NCI-H1436 (cell line): ENCODE results near the gene SENP2.
"Not testable (repeated sequence)": the region's sequence is repeated elsewhere in the genome, so short reads cannot be mapped to it uniquely, and the experiment has no call there.

Source experiments
- DNase-seq: peaks from one replicate; lab custom pipeline; 2025; lab: John Stamatoyannopoulos, UW

The SENP2 gene

DNA sequence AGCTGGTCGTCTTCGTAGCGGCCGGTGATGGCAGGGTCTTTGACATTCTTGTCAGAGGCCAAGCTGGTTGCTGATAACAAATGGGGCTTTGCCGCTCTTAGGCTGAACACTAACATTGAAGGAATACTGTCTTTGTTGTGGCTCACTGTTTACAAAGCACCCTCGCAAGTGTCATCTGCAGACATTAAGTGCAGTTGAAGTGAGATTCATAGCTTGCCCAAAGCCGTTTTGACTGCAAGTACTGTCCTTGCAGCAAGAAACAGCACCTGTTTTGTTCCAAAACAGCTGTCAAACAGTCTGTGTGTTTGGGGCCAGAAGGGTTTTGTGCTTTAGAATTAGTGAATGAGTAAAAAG lies 568 bp downstream of the SENP2 start:
- no peak for DNase-seq

DNA sequence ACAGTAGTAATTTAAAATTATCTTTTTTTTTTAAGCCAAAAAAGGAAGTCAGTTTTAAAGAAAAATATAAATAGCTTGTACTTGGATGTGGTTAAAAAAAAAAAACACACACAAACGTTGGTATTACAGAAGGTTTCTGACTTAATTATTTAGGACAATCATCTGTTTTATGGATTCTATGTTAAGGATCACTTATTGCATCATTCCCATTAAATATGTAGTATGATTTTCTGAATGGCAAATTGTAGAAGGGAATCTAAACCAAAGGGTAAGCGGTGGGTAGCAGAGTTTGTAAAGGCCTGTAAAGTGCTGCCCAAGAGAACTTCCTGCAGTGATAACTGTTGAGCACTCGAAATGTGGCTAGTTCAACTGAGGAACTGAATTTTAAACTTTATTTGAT lies 8.0 kb downstream of the SENP2 start:
- no peak for DNase-seq

DNA sequence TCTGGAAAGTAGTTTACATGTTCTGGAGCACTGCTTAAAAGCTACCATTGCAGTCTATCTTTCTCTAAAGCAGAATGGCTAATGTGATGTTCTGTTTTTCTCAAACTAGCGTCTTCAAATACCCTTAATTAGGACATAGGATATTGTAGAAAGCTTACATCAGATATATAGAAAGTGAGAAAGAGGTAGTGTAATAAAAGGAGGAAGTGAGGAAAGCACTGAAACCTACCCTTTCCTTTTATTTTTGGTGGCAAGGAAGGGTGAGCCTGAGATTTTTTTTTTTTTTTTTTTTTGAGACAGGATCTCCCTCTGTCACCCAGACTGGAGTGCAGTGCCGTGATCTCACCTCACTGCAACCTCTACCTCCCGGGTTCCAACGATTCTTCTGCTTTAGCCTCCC lies 9.4 kb downstream of the SENP2 start:
- no peak for DNase-seq

DNA sequence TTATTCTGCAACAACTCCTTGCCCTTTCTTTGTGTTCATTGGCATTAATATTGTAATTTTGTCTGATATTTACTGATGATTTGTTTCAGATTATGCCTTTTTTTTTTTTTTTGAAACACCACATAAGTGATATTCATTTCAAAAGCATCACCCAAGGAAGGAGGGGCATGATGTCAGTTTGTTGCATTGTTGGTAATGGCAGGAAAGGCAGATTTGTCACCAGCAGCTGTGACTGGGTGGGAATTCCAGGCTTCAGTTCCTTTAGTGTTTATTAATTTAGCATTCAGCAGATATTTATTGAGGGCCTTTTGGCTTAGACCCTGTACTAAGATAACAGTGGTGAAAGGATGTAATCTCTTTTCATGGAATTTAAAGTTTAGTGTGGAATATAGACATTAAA lies 19.5 kb downstream of the SENP2 start:
- no peak for DNase-seq

DNA sequence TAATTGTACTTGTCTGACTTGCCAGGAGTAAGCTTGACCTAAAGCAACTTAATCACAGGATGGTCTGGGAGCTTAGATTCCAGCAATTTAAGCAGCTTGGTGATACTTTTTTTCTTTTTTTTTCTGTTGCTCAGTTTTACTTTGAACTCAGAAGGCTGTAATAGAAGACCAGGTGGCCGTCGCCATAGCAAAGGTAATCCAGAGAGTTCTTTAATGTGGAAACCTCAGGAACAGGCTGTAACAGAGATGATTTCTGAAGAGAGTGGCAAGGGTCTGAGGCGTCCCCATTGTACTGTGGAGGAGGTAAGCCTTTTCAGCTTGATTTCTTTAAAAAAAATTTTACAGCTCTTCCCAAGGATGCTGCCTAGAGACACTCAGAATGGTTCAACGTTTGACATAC lies 20.1 kb downstream of the SENP2 start:
- DNase-seq: no peak

DNA sequence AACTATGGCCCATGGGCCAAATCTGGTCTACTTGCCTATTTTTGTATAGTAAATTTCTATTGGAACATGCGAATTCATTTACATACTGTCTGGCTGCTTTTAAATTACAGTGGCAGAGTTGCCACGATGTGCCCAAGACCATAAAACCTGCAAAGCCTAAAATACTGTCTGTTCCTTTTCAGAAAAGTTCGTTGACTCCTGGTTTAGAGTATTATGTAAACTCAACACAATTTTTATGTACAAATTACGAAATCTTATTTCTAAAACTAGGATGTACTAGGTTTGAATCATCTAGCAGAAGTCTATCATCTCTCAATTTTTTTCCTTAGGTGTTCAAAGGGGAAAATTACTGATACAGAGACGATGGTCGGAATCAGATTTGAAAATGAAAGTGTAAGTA lies 26.9 kb downstream of the SENP2 start:
- no peak for DNase-seq

DNA sequence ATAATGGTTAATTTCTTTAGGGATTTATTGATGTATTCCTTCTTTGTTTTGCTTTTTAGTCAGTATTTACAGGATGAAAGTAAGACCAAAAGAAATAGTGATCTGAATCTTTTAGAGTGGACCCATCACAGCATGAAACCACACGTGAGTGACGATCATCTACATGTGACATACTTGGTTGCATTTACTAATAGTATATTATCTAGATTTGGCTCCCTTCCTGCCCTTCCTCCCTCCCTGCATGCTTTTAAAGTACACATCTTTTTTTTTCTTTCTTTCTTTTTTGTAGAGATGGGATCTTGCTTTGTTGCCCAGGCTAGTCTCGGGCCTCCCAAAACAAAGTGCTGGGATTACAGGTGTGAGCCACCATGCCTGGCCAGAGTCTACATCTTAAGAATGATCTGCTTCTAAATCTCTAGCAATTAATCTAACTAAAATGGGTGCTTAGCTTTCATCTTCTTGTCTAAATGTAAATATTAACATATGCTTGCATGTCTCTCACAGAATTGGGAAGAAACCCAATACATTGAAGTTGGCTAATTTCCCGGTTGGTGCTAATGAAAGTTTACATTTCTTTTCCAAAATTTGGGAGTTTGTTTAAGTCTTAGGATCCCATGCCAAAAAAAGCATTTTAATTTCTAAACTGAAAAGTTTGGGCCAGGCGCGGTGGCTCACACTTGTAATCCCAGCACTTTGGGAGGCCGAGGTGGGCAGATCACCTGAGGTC lies 38.0 kb downstream of the SENP2 start:
- DNase-seq: no peak

DNA sequence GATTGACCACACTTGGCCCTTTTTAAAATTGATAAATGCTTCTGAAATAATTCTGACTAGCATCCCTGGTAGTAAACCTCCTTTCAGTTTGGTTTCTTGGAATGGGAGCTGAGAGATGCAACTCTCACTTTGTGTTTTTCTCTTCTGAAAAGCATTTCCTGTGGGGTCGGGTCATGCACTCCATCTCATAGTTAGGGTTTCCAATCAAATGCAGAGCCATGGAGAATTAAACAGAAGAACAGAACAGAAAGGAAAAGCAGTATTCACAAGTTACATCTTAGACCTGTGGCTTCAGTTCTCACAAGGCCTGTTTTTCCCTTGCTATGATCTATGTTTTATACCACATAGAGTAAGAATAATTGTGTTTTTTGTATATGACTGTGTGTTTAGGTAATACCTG lies 39.7 kb downstream of the SENP2 start:
- DNase-seq: no peak

DNA sequence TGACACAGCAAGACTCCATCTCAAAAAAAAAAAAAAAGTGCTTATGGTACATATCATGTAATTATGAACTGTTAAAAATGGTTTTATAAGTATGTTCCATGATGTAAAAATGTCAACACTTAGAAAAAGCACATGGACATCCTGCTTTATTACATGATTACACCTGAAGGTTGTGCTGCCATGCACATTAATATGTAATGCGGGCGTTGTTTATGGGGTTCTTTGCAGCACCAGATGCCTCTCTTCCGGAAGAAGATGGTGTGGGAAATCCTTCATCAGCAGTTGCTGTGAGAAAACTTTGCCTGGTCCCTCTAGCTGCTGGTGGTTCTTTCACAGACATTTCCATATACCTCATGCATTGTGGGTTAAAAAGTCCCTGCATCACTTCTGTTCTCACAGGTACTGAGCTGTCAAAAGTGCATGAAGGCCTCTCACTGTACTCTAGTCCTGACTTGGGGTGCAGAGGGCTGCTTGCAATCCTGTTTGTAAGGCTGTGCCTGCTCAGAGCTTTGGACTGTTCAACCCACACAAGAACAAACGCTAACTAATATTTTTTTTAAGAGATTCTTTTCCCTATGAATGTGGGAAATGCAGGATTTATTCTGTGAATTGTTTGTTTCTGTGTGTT lies 43.6 kb downstream of the SENP2 start:
- no peak for DNase-seq

DNA sequence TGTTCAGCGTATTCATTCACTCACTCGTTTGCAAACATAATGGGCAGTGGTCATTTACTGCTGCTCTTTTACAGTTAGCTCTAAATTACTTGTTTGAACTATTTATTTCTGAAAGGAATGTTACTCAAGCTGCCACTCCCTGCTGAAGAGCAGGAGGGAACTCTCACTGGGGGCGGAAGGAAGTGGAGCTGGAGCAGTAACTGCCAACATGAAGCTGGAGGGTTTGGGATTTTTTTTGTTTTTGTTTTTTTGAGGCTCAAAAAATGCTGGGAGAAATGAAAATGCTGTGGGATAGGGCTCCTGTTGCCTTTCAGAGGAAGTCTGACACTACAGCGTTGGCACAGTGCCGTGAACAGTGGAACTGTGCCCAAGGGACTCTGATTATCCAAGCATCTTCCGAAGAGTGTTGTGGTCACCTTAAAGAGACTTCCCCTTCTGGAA lies 44.1 kb downstream of the SENP2 start:
- DNase-seq: no peak

DNA sequence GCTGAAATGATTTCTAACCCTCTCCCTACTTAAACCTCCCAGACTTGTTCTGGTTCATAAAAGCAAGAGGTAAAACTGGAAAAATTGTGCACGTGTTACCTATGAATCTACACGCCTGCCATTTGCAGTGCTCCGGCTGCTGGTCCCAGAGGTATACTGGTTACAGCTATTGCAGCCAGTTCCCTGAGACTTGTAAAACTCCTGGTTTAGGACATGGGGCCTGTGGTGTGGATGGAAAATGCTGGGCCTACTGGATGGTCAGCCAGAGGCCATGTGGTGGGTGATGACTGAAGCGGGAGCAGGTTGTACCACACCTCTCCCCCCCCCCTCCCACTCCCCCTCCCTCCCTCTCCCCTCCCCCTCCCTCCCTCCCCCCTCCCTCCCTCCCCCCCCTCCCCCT lies 45.0 kb downstream of the SENP2 start:
- DNase-seq: no peak

DNA sequence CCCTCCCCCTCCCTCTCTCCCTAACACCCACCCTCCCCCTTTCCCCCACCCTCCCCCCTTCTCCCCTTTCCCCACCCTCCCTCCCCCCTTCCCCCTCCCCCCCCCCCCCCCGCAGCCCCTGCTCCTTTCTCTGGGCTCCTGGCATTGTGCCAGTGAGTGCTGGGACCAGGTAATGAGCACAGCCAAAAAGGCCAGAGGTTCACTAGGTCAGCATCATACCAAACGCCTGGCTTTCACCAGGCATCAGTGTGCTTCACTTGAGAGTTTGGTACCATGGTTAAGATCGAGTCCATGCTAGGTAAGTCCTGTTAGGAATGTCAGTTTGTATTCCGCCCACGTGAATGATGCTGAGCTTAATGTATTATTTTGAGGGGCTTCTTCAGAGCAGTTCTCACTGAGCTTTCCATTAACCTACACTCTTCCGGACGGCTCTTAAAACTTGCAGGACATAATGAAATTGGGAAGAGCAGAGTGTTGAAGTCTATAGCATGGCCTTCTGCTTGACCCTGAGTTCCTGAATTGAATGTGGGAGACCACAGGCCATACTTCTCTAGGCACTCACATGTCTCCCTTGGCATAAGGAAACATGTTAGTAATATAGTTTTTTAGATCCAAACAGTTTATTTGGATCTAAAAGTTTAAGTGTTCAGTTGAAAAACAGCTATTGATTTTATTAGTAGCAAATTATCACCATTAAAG lies 45.6 kb downstream of the SENP2 start:
- DNase-seq: no peak

DNA sequence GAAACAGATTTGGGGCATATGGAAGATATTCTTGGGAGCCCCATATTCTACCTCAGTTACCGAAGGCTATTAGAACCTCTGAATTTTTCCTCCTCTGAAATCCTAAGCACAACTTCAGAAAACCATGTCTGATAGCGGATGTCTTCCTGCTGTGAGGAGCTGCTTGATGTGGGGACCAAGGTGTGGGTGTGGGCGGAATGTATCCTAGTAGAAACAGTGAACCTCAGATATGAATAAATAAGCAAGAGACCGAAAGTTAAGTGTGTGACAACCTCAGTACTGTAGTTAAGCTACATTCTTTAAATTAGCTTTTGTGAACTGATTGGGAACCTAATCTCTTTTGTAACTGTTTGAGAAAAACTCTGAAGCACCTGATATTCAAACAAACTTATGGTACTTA lies 46.9 kb downstream of the SENP2 start:
- no peak for DNase-seq

DNA sequence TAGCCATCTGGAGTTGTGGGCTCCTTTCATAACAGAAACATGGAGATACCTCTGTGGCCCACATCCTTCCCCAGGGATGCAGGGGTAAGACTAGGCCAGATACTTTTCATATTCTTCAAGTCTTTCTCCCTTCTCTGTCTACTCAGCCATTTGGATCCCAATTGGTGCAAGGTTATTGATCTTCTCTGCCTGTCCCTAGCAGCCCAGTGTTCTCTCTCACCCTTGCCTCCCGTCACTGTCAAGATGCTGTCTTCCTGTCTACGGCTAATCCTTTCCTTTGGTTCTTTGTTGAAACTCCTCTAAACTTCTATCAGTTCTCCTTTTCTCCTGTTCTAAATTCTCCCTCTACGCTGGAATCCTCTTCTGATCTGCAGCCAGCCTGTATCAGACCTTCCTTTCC lies 51.3 kb downstream of the SENP2 start:
- DNase-seq: no peak

DNA sequence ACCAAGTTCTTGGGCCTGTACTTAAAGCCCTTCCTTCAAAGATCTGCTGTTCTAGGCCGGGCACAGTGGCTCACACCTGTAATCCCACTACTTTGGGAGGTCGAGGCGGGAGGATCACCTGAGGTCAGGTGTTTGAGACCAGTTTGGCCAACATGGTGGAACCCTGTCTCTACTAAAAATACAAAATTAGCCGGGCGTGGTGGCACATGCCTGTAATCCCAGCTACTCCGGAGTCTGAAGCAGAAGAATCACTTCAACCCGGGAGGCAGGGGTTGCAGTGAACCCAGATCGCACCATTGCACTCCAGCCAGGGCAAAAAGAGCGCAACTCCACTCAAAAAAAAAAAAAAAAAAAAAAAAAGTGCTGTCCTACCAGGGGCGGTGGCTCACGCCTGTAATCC lies 52.6 kb downstream of the SENP2 start:
- DNase-seq: not testable (repeated sequence)

DNA sequence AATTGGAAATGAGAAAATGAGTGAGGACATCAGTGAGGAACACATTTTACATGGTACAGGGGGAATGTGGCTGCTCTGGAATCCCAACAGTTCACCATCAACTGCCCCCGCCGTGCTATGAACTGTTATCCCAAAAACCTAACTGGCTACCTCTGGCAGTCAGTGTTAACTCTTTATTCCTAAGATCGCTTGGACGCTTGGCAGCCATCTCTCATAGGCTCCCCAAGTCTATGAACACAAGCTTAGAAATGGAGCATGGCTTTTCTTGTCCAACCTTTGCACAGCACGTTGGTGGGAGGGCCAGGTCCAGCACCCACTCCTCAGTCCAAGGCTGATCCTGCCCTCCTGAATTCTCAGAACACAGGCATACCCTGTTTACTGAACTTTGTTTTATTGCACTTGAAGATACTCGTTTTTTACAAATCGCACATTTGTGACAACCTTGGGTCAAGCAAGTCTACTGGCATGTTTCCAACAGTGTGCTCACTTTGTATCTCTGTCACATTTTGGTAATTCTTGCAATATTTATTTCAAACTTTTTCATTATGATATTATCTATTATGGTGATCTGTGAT lies 53.6 kb downstream of the SENP2 start:
- no peak for DNase-seq

DNA sequence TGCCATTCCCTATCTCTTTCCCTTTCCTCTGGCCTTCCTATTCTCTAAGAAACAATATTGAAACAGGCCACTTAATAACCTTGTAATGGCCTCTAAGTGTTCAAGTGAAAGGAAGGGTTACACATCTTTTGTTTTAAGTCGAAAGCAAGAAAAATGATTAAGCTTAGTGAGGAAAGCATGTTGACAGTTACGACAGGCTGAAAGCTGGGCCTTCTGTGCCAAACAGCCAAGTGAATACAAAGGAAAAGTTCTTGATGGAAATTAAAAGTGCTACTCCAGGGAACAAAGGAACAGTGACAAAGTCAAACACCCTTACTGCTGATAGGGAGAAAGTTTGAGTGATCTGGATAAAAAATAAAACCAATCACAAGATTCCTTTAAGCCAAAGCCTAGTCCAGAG lies 54.2 kb downstream of the SENP2 start:
- no peak for DNase-seq

DNA sequence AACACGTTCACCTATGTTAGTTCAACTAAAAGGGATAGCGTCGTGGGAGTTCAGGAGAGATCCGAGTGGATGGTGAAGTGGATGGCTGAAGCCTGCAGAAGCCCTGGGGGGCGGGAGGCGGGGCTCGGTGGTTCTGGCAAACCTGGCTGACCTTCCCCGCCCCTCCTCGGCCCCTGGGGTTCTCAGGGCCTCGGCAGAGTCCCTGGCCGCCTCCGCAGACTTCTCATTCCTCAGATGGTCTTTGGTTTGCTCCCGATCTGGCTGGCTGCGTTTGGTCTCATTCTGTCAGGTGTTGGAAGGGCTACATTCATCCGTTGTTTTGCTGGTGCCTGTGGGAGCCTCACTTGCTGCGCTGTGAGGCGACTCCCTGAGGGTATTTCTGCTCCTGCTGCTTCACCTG lies 59.1 kb downstream of the SENP2 start:
- not testable (repeated sequence) for DNase-seq

DNA sequence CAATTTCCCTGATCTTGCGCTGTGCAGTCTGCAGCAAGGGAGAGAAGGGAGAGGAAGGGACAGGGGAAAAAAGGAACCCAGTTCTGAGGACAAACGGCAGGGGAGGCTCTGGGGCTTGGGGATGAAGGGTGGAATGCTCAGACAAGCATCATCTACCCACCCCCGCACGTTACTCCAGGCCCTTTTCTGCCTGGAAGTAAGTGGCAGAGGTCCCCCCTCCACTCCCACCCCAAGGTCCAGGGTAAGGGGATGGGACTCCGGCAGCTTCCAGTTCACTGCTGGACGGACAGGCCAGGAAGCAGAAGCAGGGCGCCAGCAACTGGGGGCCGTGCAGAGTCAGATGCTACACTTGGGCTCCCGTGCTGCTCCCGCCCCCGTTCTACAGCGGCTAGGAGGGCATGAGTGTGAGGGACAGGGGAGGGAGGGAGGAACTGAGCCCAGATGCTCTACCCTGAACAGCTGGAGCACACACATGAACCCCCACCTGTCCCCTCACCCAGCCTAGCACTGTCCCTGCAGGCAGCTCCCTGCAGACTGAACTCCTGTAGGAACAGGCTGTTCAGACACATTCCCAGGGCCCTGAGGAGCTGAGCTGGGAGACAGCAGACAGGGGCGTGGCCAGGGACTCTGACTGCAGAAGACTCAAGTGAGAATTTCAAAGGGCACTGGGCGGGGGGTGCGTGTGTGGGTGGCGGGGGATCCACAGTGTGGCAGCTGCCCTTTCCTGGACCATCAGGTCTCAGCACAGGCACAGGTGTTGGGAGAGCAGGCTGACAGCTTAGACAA lies 59.7 kb downstream of the SENP2 start:
- peak; percentile 19 for DNase-seq

DNA sequence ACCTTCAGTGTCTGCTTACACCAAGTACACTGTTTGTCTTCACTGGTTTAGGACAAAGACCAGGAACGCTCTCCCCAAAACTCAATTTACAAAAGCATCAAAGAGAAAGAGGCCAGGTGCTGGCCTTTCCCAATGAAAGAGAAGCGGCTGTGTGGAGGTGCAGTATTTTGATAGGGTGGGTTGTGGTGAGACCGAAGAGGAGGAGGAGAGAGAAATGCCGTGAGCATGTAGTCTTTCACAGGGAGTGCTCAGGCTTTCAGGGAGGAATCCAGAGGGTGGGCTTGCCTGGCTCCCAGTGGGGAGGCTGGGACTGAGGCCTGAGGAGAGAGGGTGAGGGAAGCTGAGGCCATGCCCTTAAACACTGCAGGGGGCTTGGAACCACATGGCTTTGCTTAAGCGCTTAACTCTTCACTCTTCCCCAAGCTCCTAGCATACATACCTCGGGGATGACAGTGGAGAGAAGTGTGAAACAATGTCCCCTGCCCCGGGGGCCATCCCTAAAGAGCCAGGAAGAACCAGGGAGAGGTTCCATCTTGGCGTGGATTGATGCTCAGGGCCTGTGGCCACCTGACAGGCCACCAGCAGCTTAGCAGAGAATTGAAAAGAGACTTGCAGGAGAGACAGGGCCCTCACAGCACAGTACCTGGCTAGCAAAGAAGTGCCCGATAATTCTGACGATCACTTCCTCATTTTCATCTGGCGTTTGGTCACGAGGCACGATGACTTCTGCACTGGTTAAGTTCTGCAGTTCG lies 60.5 kb downstream of the SENP2 start:
- no peak for DNase-seq

DNA sequence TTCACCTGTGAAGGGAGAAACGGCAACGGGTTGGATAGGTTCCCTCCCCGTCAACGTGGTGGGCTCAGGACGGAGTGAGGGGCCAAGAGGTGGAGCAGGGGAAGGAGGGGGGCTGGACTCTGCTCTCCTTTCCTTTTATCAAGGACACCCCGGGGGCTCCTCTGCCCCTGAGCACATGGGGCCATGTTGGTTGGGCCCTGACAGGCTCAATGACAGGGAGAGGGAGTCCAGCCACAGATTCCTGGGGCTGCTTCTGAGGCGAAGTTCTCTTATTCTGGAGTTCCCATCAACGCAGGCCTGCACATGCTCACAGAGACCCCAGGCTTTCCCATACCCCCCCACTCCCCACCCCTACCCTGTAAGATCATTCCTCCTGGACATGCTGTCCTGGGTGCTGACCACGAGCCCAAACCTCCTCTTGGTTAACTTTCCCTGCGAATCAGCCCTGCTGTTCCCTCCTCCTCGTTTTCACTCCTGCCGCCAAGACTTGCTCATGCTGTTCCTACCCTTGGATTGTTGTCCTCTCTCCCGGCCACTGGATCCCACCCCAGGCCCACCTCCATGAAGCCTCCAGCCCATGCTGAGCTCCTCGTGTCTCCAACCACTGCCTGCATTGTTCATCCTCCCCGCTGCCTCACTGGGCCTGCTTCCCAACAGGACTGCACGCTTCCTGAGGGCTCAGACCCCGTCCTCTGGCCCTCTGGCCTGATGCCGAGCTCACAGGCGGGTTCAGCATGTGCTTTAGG lies 61.2 kb downstream of the SENP2 start:
- DNase-seq: no peak
